Measurements from ENCODE around the gene NOL9.

Gene NOL9

GRCh38 chr1:6486433-6487011, 67.8 kb downstream of the NOL9 start:
- DNase-seq = peak; percentile 90

GRCh38 chr1:6485168-6486101, 68.9 kb downstream of the NOL9 start:
- no peak for DNase-seq

GRCh38 chr1:6484826-6485167, 69.5 kb downstream of the NOL9 start:
- DNase-seq = no peak

GRCh38 chr1:6483761-6484117, 70.6 kb downstream of the NOL9 start:
- DNase-seq = no peak

- no peak for DNase-seq
Observed at GRCh38 chr1:6483017-6483760, 71.1 kb downstream of the NOL9 start.

- DNase-seq = no peak
Observed at GRCh38 chr1:6481820-6482219, 72.5 kb downstream of the NOL9 start.

GRCh38 chr1:6477039-6477820, 77.1 kb downstream of the NOL9 start:
- no peak for DNase-seq

- DNase-seq = no peak
Observed at GRCh38 chr1:6476483-6476882, 77.8 kb downstream of the NOL9 start.

- DNase-seq = peak; percentile 81
Observed at GRCh38 chr1:6475381-6476133, 78.8 kb downstream of the NOL9 start.

- DNase-seq = no peak
Observed at GRCh38 chr1:6474815-6475282, 79.5 kb downstream of the NOL9 start.

- no peak for DNase-seq
Observed at GRCh38 chr1:6473974-6474814, 80.1 kb downstream of the NOL9 start.

- DNase-seq = no peak
Observed at GRCh38 chr1:6473156-6473555, 81.2 kb downstream of the NOL9 start.

GRCh38 chr1:6472391-6472790, 81.9 kb downstream of the NOL9 start:
- no peak for DNase-seq

GRCh38 chr1:6471970-6472368, 82.3 kb downstream of the NOL9 start:
- no peak for DNase-seq
